NT2/D1 (cell line): Measurements from ENCODE around the gene NEUROG2.

Experiments
- SUZ12 ChIP-seq: IDR thresholded peaks from 2 replicates; pipeline ENCODE4 v1.6.1; 2011; ENCODE audit not compliant: insufficient read length, insufficient read depth; ENCODE audit errors: extremely low read depth
- YY1 ChIP-seq: IDR thresholded peaks from 2 replicates; pipeline ENCODE4 v1.6.1; 2011; ENCODE audit not compliant: insufficient read length, insufficient read depth
- ZNF274 ChIP-seq: IDR thresholded peaks from 2 replicates; pipeline ENCODE4 v1.6.1; 2011; ENCODE audit warnings: mild to moderate bottlenecking, low read depth, low read length

DNA sequence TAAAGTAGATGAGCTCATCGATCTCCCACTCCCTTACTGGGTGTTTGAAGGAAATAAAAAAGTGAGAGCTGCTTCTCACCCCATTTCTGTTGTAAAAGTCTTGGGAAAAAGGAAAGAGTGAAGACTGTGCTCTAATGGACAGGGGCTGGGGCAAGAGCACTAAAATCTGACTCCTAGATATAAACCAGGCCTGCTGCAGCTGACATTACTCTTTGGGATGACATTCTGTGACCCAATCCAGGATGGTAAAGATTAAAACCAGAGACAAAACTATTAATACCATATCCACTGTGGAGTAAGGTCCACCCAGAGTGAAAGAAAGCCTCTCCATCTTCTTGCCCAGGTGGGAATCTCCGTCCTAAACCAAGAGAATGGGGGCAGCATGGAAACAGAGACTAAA lies 20.1 kb upstream of the NEUROG2 start:
- TF ChIP-seq ZNF274 (no peak), SUZ12 (no peak), YY1 (no peak)
